ENCODE measurements around the gene RBM17. TPM values are rescaled to one million over a fixed set of nuclear protein-coding genes. Genes with fewer than 3 reads are reported as not detected.
"Not testable (repeated sequence)": the region's sequence is repeated elsewhere in the genome, so short reads cannot be mapped to it uniquely, and the experiment has no call there.

The RBM17 gene
- total RNA-seq, 1 experiment from 2014 or later: 28.4 TPM

- H3K9me2 ChIP-seq (replicated peaks; ENCODE audit: low read length): no peaks in the 10 kb centered on the region
- CTCF ChIA-PET: no interaction called here
These were observed 48.6 kb upstream of the RBM17 start for GRCh38 chr10:6040205-6040604.

DNA sequence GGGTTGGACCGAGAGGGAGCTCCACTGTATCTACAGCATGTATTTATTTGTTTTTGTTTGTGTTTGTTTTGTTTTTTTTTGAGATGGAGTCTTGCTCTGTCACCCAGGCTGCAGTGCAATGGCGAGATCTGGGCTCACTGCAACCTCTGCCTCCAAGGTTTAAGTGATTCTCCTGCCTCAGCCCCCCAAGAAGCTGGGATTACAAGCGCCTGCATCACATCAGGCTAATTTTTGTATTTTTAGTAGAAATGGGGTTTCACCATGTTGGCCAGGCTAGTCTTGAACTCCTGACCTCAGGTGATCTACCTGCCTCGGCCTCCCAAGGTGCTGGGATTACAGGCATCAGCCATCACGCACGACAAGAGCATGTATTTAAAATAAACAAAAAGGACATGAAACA, 45.5 kb upstream of the RBM17 start:
- intact Hi-C loops (cut with micrococcal nuclease); H3K79me2 ChIP-seq (ENCODE audit: low read length); H3F3A ChIP-seq (ENCODE audit: low read length, unreplicated experiment); H2AFZ ChIP-seq (ENCODE audit: low read length); H3K4me2 ChIP-seq (ENCODE audit: low read length); ATAC-seq; CTCF ChIA-PET; H3K9ac ChIP-seq (ENCODE audit: low read length); H3K4me3 ChIP-seq (ENCODE audit: low read length); H3K9me2 ChIP-seq (replicated peaks; ENCODE audit: low read length); H4K20me1 ChIP-seq (ENCODE audit: low read length); POLR2A ChIA-PET (ENCODE audit: unreplicated experiment); BruUV-seq (replicated peaks); H3K4me1 ChIP-seq (ENCODE audit: insufficient read depth, low read length); H3K27ac ChIP-seq (ENCODE audit: low read length); H3K9me3 ChIP-seq (ENCODE audit: low read length); H3K36me3 ChIP-seq (ENCODE audit: low read depth, low read length); DNase-seq: not testable (repeated sequence)
- H3K27me3 ChIP-seq (ENCODE audit: low read length): peaks cover 42% of the 10 kb centered on the region

More at GRCh38 chr10:6040205-6040604, 48.6 kb upstream of the RBM17 start:
- Histone ChIP-seq H3K27me3 (ENCODE audit: low read length) (peaks cover 44% of the 10 kb centered on the region), H3K36me3 (ENCODE audit: low read depth, low read length) (no peaks in the 10 kb centered on the region), H3K9ac (ENCODE audit: low read length) (no peak overlapping the region), H3K4me3 (ENCODE audit: low read length) (no peak overlapping the region), H3K27ac (ENCODE audit: low read length) (no peak overlapping the region), H3K4me2 (ENCODE audit: low read length) (no peak overlapping the region), H3F3A (ENCODE audit: low read length, unreplicated experiment) (no peaks in the 10 kb centered on the region), H3K9me3 (ENCODE audit: low read length) (no peaks in the 10 kb centered on the region), H3K4me1 (ENCODE audit: insufficient read depth, low read length) (no peaks in the 10 kb centered on the region), H4K20me1 (ENCODE audit: low read length) (no peaks in the 10 kb centered on the region), H2AFZ (ENCODE audit: low read length) (no peak overlapping the region), H3K79me2 (ENCODE audit: low read length) (no peaks in the 10 kb centered on the region)
- intact Hi-C loops (cut with micrococcal nuclease): no loop called here
- TF ChIP-seq EZH2 (IDR thresholded peaks at IDR 0.05; ENCODE audit: low read length, unreplicated experiment) (no peak), CTCF (conservative IDR thresholded peaks at IDR 0.05; ENCODE audit: low read depth, low read length) (no peak), EZH2phosphoT487 (IDR thresholded peaks at IDR 0.05; ENCODE audit: borderline replicate concordance, low read length) (no peak)
- DNase-seq (no peak), ATAC-seq (no peak)
- no TSS peak for BruUV-seq (replicated peaks)
- POLR2A ChIA-PET (ENCODE audit: unreplicated experiment): no interaction called here

- CTCF ChIA-PET: no interaction called here
- H3K79me2 ChIP-seq (ENCODE audit: low read length): no peaks in the 10 kb centered on the region
- H3K4me2 ChIP-seq (ENCODE audit: low read length): no peak overlapping the region
- no peaks in the 10 kb centered on the region for H3K4me1 ChIP-seq (ENCODE audit: insufficient read depth, low read length)
- no peaks in the 10 kb centered on the region for H3K9me3 ChIP-seq (ENCODE audit: low read length)
- no peaks in the 10 kb centered on the region for H4K20me1 ChIP-seq (ENCODE audit: low read length)
- H3K4me3 ChIP-seq (ENCODE audit: low read length): no peak overlapping the region
- H3K9ac ChIP-seq (ENCODE audit: low read length): no peak overlapping the region
- H3F3A ChIP-seq (ENCODE audit: low read length, unreplicated experiment): no peaks in the 10 kb centered on the region
- DNase-seq: no peak
- TF ChIP-seq CTCF (conservative IDR thresholded peaks at IDR 0.05; ENCODE audit: low read depth, low read length) (no peak), EZH2 (IDR thresholded peaks at IDR 0.05; ENCODE audit: low read length, unreplicated experiment) (no peak), EZH2phosphoT487 (IDR thresholded peaks at IDR 0.05; ENCODE audit: borderline replicate concordance, low read length) (no peak)
- intact Hi-C loops (cut with micrococcal nuclease): no loop called here
- H3K36me3 ChIP-seq (ENCODE audit: low read depth, low read length): no peaks in the 10 kb centered on the region
- H3K27me3 ChIP-seq (ENCODE audit: low read length): peaks cover 35% of the 10 kb centered on the region
- no TSS peak for BruUV-seq (replicated peaks)
- H2AFZ ChIP-seq (ENCODE audit: low read length): no peak overlapping the region
- no peak overlapping the region for H3K27ac ChIP-seq (ENCODE audit: low read length)
- no peaks in the 10 kb centered on the region for H3K9me2 ChIP-seq (replicated peaks; ENCODE audit: low read length)
- POLR2A ChIA-PET (ENCODE audit: unreplicated experiment): no interaction called here
- ATAC-seq: no peak
These were observed 44.8 kb upstream of the RBM17 start for GRCh38 chr10:6044060-6044459.

All from PC-3 (cell line).